Fibroblast of pulmonary artery (primary cell): Measurements from ENCODE around the gene AKAP12.

Experiments
- DNase-seq: peaks from one replicate; pipeline ENCODE4 v3.0.0-alpha.2; 2010; ENCODE audit warnings: low read depth
- H3K4me3 ChIP-seq: replicated peaks from 2 replicates; pipeline ENCODE4 v1.5.1; 2011; ENCODE audit warnings: low read depth, mild to moderate bottlenecking, control low read depth, low read length, moderate library complexity
- TF ChIP-seq, protein P1 (sequence below): IDR thresholded peaks from 2 replicates; pipeline ENCODE4 v1.5.1; 2011; ENCODE audit warnings: mild to moderate bottlenecking, control low read depth, low read length, inconsistent platforms; ENCODE audit errors: missing control alignments

The AKAP12 gene

DNA sequence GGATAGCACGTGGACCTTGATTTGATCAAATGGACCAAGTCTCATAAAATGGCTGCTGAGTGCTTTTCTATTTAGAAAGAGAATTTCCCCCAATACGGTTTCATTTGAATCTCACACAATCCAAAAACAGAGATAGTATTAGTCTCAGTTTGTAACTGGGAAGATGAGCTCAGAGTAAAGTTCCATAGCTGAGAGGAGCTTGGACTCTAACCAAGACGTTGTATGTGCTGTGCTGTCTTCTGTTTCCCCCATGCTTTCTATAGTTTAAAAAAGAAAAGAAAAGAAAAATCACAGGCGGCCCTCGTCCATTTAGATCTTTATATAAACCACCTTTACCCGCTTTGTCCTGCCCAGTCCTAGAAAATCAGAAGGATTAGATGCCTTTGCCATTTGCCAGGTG lies 58.1 kb downstream of the AKAP12 start:
- no peak for DNase-seq
- TF ChIP-seq, protein P1, sequence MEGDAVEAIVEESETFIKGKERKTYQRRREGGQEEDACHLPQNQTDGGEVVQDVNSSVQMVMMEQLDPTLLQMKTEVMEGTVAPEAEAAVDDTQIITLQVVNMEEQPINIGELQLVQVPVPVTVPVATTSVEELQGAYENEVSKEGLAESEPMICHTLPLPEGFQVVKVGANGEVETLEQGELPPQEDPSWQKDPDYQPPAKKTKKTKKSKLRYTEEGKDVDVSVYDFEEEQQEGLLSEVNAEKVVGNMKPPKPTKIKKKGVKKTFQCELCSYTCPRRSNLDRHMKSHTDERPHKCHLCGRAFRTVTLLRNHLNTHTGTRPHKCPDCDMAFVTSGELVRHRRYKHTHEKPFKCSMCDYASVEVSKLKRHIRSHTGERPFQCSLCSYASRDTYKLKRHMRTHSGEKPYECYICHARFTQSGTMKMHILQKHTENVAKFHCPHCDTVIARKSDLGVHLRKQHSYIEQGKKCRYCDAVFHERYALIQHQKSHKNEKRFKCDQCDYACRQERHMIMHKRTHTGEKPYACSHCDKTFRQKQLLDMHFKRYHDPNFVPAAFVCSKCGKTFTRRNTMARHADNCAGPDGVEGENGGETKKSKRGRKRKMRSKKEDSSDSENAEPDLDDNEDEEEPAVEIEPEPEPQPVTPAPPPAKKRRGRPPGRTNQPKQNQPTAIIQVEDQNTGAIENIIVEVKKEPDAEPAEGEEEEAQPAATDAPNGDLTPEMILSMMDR, result no peak
- H3K4me3 ChIP-seq, result no peak overlapping the region

GRCh38 chr6:151299011-151299410 lies 59.2 kb downstream of the AKAP12 start:
- TF ChIP-seq, protein P1, result no peak
- no peak for DNase-seq
- H3K4me3 ChIP-seq, result no peak overlapping the region

DNA sequence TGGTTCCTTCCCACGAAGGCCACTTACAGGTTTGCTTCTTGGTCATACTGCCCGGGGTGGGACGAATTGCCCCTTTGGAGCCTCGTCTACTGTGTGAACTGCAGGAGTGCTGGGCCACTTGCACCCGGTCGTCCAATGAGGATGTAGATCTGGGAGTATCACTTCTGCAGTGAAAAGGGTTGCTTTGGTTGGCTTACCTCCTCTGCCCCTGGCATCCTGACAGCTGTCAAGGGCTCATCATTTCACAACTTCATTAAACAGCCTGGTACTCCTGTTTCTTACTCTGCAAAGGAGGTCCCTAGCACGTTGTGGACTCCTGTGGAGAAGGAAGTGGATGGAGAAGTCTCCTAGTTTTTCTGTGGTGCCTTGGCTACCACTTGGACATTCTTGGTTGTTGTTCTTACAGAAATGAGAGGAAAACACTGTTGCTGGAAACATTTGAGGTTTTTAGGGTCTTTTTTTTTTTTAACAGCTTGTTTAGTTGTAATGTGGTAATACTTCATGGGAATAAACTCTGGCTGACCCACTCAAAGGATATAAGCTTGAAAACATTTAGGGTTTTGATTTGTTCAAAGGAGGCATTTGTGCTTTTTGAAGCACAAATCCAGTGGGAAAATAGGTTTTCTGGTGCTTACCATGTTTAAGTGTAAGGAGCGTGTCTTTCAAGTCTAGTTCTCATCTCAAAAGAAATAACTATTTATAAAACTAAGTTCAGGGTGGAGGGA lies 60.7 kb downstream of the AKAP12 start:
- H3K4me3 ChIP-seq, result no peak overlapping the region
- TF ChIP-seq, protein P1, result no peak
- no peak for DNase-seq

DNA sequence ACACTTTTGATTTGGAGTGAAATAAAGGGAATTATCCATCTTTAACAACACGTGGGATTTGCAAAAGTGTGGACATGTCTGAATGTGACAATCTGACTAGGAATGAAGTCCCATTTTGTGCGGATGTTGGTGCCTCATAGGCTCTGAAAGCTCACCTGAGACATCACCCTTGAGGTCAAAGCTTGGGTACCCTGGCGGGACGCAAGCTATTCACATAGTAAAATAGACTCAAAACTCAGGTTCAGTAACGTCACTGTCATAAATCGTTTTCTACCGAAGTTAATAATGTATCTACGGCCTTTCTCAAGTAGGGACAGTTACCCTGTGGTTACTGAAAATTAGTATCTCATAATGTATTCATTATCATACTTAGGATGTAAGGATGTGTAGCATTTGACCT lies 61.8 kb downstream of the AKAP12 start:
- H3K4me3 ChIP-seq, result no peak overlapping the region
- TF ChIP-seq, protein P1, result no peak
- DNase-seq, result no peak

GRCh38 chr6:151303231-151303630 lies 63.5 kb downstream of the AKAP12 start:
- no peak for DNase-seq
- TF ChIP-seq, protein P1, result no peak
- no peak overlapping the region for H3K4me3 ChIP-seq

DNA sequence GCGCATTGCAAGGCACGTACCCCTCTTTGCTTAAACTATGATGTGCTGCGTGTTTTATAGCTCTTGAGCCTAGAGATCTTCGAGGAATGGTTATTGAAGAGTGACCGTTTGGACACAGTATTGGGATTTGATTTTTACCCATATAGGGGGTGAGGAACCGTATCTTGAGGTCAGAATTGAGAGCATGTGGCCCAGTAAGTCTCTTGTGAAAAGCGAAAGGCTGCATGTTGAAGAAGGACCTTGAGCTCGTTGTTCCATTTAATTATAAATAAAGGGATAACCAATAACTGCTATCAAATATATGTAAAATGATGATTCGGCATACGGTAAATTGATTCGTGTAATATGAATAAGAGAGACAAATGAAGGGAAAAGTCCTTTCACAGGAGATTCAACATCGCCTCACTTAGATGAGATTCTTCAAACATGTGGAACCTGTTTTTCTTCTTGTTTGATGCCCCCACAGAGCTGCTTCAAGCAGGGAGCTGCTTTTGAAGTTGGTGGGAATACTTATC lies 66.6 kb downstream of the AKAP12 start:
- no peak overlapping the region for H3K4me3 ChIP-seq
- TF ChIP-seq, protein P1, result no peak
- no peak for DNase-seq

DNA sequence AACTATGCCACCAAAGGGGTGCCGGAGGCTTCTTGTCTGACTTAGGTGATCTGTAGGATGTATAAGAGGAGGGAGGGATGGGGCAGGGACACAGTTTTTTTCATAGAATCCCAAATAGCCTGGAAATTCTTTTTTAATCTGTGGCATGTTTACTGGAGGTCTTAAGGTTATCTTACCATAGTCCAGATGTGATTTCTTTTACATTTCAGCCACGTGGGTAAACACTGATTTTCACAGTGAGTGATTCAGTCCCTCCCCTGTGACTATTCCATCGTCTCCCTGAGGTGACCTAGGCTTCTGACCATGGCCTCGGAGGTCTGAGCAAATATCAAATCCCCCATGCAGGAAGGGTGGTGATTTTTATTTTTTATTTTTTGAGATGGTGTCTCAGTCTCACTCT lies 67.7 kb downstream of the AKAP12 start:
- H3K4me3 ChIP-seq, result no peak overlapping the region
- DNase-seq, result no peak
- TF ChIP-seq, protein P1, result no peak
